H9 (cell line): ENCODE measurements around the gene SELENOF. TPM values are rescaled to one million over a fixed set of nuclear protein-coding genes. Genes with fewer than 3 reads are reported as not detected.

ENCODE experiments used
- DNase-seq: peaks from one replicate; pipeline ENCODE4 v3.0.0-alpha.2; 2017
- H2AFZ ChIP-seq: one replicate; pipeline ENCODE4 v1.6.1; 2013; ENCODE audit warnings: mild to moderate bottlenecking, low read length, control low read depth, moderate library complexity
- H2AK5ac ChIP-seq: 2 replicates; pipeline ENCODE4 v1.6.1; 2013; ENCODE audit warnings: low read length, control low read depth, mixed read lengths; ENCODE audit not compliant: insufficient read length
- H2BK120ac ChIP-seq: one replicate; pipeline ENCODE4 v1.6.1; 2013; ENCODE audit warnings: low read depth, mild to moderate bottlenecking, low read length, control low read depth, inconsistent platforms; ENCODE audit not compliant: poor library complexity, severe bottlenecking
- H2BK12ac ChIP-seq: 2 replicates; pipeline ENCODE4 v1.6.1; 2013; ENCODE audit warnings: low read length, control low read depth, mixed read lengths, low read depth; ENCODE audit not compliant: insufficient read length
- H2BK15ac ChIP-seq: 2 replicates; pipeline ENCODE4 v1.6.1; 2013; ENCODE audit warnings: low read depth, low read length, control low read depth
- H2BK20ac ChIP-seq: one replicate; pipeline ENCODE4 v1.6.1; 2013; ENCODE audit warnings: low read depth, mild to moderate bottlenecking, low read length, control low read depth, inconsistent platforms; ENCODE audit not compliant: poor library complexity, severe bottlenecking
- H2BK5ac ChIP-seq: 2 replicates; pipeline ENCODE4 v1.6.1; 2013; ENCODE audit warnings: low read length, control low read depth, mixed read lengths; ENCODE audit not compliant: insufficient read length
- H3K14ac ChIP-seq: 2 replicates; pipeline ENCODE4 v1.6.1; 2013; ENCODE audit warnings: low read length, control low read depth; ENCODE audit not compliant: insufficient read depth
- H3K18ac ChIP-seq: 2 replicates; pipeline ENCODE4 v1.6.1; 2013; ENCODE audit warnings: low read depth, mild to moderate bottlenecking, mixed read lengths, low read length, control low read depth; ENCODE audit not compliant: insufficient read length
- H3K23ac ChIP-seq: 2 replicates; pipeline ENCODE4 v1.6.1; 2013; ENCODE audit warnings: low read length, control low read depth, mixed read lengths, low read depth; ENCODE audit not compliant: insufficient read length
- H3K23me2 ChIP-seq: 2 replicates; pipeline ENCODE4 v1.6.1; 2013; ENCODE audit warnings: low read depth, mild to moderate bottlenecking, mixed read lengths, low read length, control low read depth; ENCODE audit not compliant: insufficient read length, poor library complexity, severe bottlenecking
- H3K27ac ChIP-seq: 2 replicates; pipeline ENCODE4 v1.5.1; 2013; ENCODE audit warnings: low read length, control low read depth, mixed read lengths, low read depth; ENCODE audit not compliant: insufficient read length
- H3K27me3 ChIP-seq: 2 replicates; pipeline ENCODE4 v1.6.1; 2013; ENCODE audit warnings: low read length, control low read depth, inconsistent platforms; ENCODE audit not compliant: insufficient read depth
- H3K4ac ChIP-seq: 2 replicates; pipeline ENCODE4 v1.6.1; 2013; ENCODE audit warnings: low read depth, mild to moderate bottlenecking, control low read depth, inconsistent platforms, low read length, moderate library complexity
- H3K4me1 ChIP-seq: 2 replicates; pipeline ENCODE4 v1.6.1; 2013; ENCODE audit warnings: low read length, control low read depth, inconsistent platforms; ENCODE audit not compliant: insufficient read depth
- H3K4me2 ChIP-seq: 2 replicates; pipeline ENCODE4 v1.6.1; 2013; ENCODE audit warnings: low read length, control low read depth, mixed read lengths; ENCODE audit not compliant: insufficient read length, insufficient read depth
- H3K56ac ChIP-seq: 2 replicates; pipeline ENCODE4 v1.6.1; 2013; ENCODE audit warnings: low read depth, mild to moderate bottlenecking, mixed read lengths, low read length, control low read depth; ENCODE audit not compliant: insufficient read length
- H3K79me1 ChIP-seq: 2 replicates; pipeline ENCODE4 v1.6.1; 2013; ENCODE audit warnings: low read depth, mild to moderate bottlenecking, moderate library complexity, low read length, control low read depth, inconsistent platforms; ENCODE audit not compliant: insufficient read depth, poor library complexity, severe bottlenecking
- H3K79me2 ChIP-seq: 2 replicates; pipeline ENCODE4 v1.6.1; 2013; ENCODE audit warnings: low read length, control low read depth, inconsistent platforms; ENCODE audit not compliant: insufficient read depth
- H3K9ac ChIP-seq: 2 replicates; pipeline ENCODE4 v1.6.1; 2013; ENCODE audit warnings: low read length, control low read depth, mixed read lengths; ENCODE audit not compliant: insufficient read length; ENCODE audit errors: extremely low read depth
- H3K9me3 ChIP-seq: one replicate; pipeline ENCODE4 v1.6.1; 2013; ENCODE audit warnings: low read depth, low read length, inconsistent platforms; ENCODE audit not compliant: control insufficient read depth
- H3T11ph ChIP-seq: one replicate; pipeline ENCODE4 v1.6.1; 2013; ENCODE audit warnings: mild to moderate bottlenecking, low read length, control low read depth, inconsistent platforms
- H4K20me1 ChIP-seq: one replicate; pipeline ENCODE4 v1.6.1; 2013; ENCODE audit not compliant: control insufficient read depth, insufficient read length, insufficient read depth
- H4K5ac ChIP-seq: 2 replicates; pipeline ENCODE4 v1.6.1; 2013; ENCODE audit warnings: low read depth, mild to moderate bottlenecking, mixed read lengths, low read length, control low read depth; ENCODE audit not compliant: insufficient read length
- H4K8ac ChIP-seq: replicated peaks from 2 replicates; pipeline ENCODE4 v1.6.1; 2013; ENCODE audit warnings: low read length, control low read depth, mixed read lengths, low read depth; ENCODE audit not compliant: insufficient read length
- H4K91ac ChIP-seq: 2 replicates; pipeline ENCODE4 v1.6.1; 2013; ENCODE audit warnings: low read depth, mild to moderate bottlenecking, moderate library complexity, mixed read lengths, low read length, control low read depth; ENCODE audit not compliant: insufficient read length
- H3K27ac Mint-ChIP-seq, 3 experiments: 2 replicates in 2 of 3; 3 replicates in 1 of 3; pipeline ENCODE4 v1.8.0; 2020 to 2021; ENCODE audit warnings: mixed read lengths in 3 of 3, mild to moderate bottlenecking in 1 of 3, moderate library complexity in 1 of 3
- H3K27me3 Mint-ChIP-seq: 2 replicates; pipeline ENCODE4 v1.8.0; 2021; ENCODE audit warnings: low read depth, mild to moderate bottlenecking, moderate library complexity, mixed read lengths
- H3K36me3 Mint-ChIP-seq, 3 experiments: 2 replicates in 2 of 3; 3 replicates in 1 of 3; pipeline ENCODE4 v1.8.0; 2020 to 2021; ENCODE audit warnings: low read depth in 3 of 3, mixed read lengths in 3 of 3; ENCODE audit not compliant: insufficient read depth in 1 of 3
- H3K4me1 Mint-ChIP-seq, 2 experiments: 2 replicates each; pipeline ENCODE4 v1.8.0; 2020; ENCODE audit warnings: mixed read lengths in 2 of 2
- H3K4me3 Mint-ChIP-seq, 2 experiments: 2 replicates in 1 of 2; 3 replicates in 1 of 2; pipeline ENCODE4 v1.8.0; 2020 to 2021; ENCODE audit warnings: mild to moderate bottlenecking in 2 of 2, mixed read lengths in 2 of 2, moderate library complexity in 1 of 2
- H3K9me3 Mint-ChIP-seq, 2 experiments: 2 replicates in 1 of 2; 3 replicates in 1 of 2; pipeline ENCODE4 v1.8.0; 2020; ENCODE audit warnings: mild to moderate bottlenecking in 2 of 2, mixed read lengths in 2 of 2, moderate library complexity in 1 of 2
- WGBS: extraction: QIAGEN DNeasy Blood & Tissue Kit; methylation state at CpG from one replicate; pipeline ENCODE4 v1.1.7; 2013; ENCODE audit warnings: missing lambda C conversion rate, low lambda C conversion rate, mixed read lengths; ENCODE audit not compliant: insufficient read length; ENCODE audit errors: extremely low coverage; 5-methylcytosine and 5-hydroxymethylcytosine counted together
- total RNA-seq: library from RNA; stranded (reverse); gene quantifications from 2 replicates; pipeline ENCODE4 v1.2.1, GENCODE V29; 2021
- TF ChIP-seq, protein P1 (sequence below): fragments of 200-600 bp; sonication (generic); conservative IDR thresholded peaks from 3 replicates; pipeline ENCODE4 v1.8.0; 2021; ENCODE audit warnings: antibody characterized with exemption, mild to moderate bottlenecking

SELENOF gene
- total RNA-seq, 1 experiment from 2014 or later: 143 TPM

DNA sequence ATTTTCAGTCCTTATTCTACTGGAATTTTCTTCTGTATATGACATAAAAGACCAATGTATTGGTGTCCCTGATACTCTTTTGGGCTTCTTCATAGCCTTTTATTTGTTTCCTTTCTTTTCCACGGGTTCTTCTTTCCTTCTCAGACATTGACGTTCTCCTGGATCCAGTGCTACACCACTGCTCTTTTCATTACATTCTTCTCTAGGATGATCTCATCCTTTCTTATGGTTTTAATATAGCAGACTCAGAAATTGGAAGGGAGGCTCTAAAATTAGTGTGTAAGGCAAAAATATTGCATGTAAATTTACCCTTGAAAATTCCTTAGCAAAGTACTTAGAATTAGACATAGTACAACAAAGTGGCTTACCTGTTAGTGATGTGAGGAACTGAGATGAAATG is 65.3 kb downstream of the SELENOF start:
- Histone ChIP-seq H3K9me3 (no peaks in the 10 kb centered on the region), H3K9ac (no peak overlapping the region), H2BK120ac (no peak overlapping the region), H2BK5ac (no peak overlapping the region), H3K79me2 (no peaks in the 10 kb centered on the region), H2BK15ac (no peak overlapping the region), H3K27me3 (no peaks in the 10 kb centered on the region), H4K20me1 (no peaks in the 10 kb centered on the region), H3K23me2 (no peaks in the 10 kb centered on the region), H3K27ac (no peak overlapping the region), H3T11ph (no peak overlapping the region), H3K18ac (no peak overlapping the region), H4K8ac (no peak overlapping the region), H3K56ac (no peak overlapping the region), H4K5ac (no peak overlapping the region), H2AK5ac (no peak overlapping the region), H2AFZ (no peak overlapping the region), H2BK20ac (no peak overlapping the region), H3K4me2 (no peak overlapping the region), H3K23ac (no peak overlapping the region), H3K14ac (no peak overlapping the region), H3K4ac (no peak overlapping the region), H4K91ac (no peak overlapping the region), H3K4me1 (no peaks in the 10 kb centered on the region), H3K79me1 (no peaks in the 10 kb centered on the region), H2BK12ac (no peak overlapping the region)
- H3K27me3 Mint-ChIP-seq: no peaks in the 10 kb centered on the region
- peaks cover 4 to 6% of the 10 kb centered on the region in 2 experiments for H3K4me1 Mint-ChIP-seq
- no peaks in the 10 kb centered on the region for H3K36me3 Mint-ChIP-seq
- TF ChIP-seq, protein P1, sequence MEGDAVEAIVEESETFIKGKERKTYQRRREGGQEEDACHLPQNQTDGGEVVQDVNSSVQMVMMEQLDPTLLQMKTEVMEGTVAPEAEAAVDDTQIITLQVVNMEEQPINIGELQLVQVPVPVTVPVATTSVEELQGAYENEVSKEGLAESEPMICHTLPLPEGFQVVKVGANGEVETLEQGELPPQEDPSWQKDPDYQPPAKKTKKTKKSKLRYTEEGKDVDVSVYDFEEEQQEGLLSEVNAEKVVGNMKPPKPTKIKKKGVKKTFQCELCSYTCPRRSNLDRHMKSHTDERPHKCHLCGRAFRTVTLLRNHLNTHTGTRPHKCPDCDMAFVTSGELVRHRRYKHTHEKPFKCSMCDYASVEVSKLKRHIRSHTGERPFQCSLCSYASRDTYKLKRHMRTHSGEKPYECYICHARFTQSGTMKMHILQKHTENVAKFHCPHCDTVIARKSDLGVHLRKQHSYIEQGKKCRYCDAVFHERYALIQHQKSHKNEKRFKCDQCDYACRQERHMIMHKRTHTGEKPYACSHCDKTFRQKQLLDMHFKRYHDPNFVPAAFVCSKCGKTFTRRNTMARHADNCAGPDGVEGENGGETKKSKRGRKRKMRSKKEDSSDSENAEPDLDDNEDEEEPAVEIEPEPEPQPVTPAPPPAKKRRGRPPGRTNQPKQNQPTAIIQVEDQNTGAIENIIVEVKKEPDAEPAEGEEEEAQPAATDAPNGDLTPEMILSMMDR: no peak
- no peak overlapping the region for H3K4me3 Mint-ChIP-seq
- no CpG with 5 or more reads among the region's 2 CpGs for WGBS
- DNase-seq: no peak
- H3K9me3 Mint-ChIP-seq: no peaks in the 10 kb centered on the region
- H3K27ac Mint-ChIP-seq: no peak overlapping the region
